Measurements from ENCODE around the gene ERF. TPM values are rescaled to one million over a fixed set of nuclear protein-coding genes. Genes with fewer than 3 reads are reported as not detected.

The ERF gene
- total and polyA plus RNA-seq, 2 of the 8 experiments (the other 6 are each of a cell fraction or from before 2014, with no cell fraction given): 43.7 to 62.7 TPM

GRCh38 chr19:42255766-42256745 is 1.1 kb upstream of the ERF start:
- H3K18ac ChIP-seq (ENCODE audit: extremely low read depth, low read length): peak overlapping the region; percentile 4; the same call in 1 of the 2 replicates
- no peak overlapping the region for H3K27ac ChIP-seq (ENCODE audit: low read depth, low read length)
- H4K20me1 ChIP-seq (replicated peaks in 1 of 2; ENCODE audit: control insufficient read depth in 1 of 2, insufficient read depth in 2 of 2, low read length in 2 of 2): peaks cover 3 to 6% of the 10 kb centered on the region in 2 experiments
- 19% methylated on average over 37 of the region's 38 CpGs; no CpG with 5 or more reads in 1 of the 2 experiments for WGBS, 2 experiments (ENCODE audit: extremely low coverage in 1 of 2, insufficient coverage in 1 of 2, insufficient read length in 1 of 2, insufficient replicate concordance in 2 of 2, low coverage in 1 of 2, low lambda C conversion rate in 2 of 2, missing lambda C conversion rate in 1 of 2)
- no peaks in the 10 kb centered on the region for H3K36me3 ChIP-seq (ENCODE audit: control insufficient read depth in 2 of 4, insufficient read depth in 4 of 4, low read length in 3 of 4)
- no peak overlapping the region; the same call in 1 of the 2 replicates for H4K8ac ChIP-seq (ENCODE audit: extremely low read depth, insufficient read depth, low read length)
- H4K5ac ChIP-seq (ENCODE audit: insufficient read length, low read depth, low read length): peak overlapping the region; percentile 9
- peaks cover 4 to 22% of the 10 kb centered on the region in 2 experiments; a peak in 3 of 4 replicates for H3K79me2 ChIP-seq (ENCODE audit: control insufficient read depth in 1 of 2, insufficient read depth in 2 of 2, low read length in 2 of 2)
- POLR2A ChIA-PET (ENCODE audit: partially characterized antibody): interaction anchor here (0.6 to 2.1 kb wide), 11 partner anchors 9 to 153 kb away, joined by 3 to 14 read pairs (median 4); partner anchors contain the start of gene GSK3A
- H3K23ac ChIP-seq (ENCODE audit: insufficient read length): no peak overlapping the region
- no peak overlapping the region for H2BK120ac ChIP-seq (replicated peaks; ENCODE audit: low read depth, low read length)
- DNase-seq (ENCODE audit: low read depth in 1 of 2, low spot score in 2 of 2): no peak
- no peak overlapping the region for H2BK12ac ChIP-seq (ENCODE audit: low read depth, low read length)
- H2BK5ac ChIP-seq (ENCODE audit: low read depth, low read length): peak overlapping the region; percentile 35; the same call in 1 of the 2 replicates
- H3K4me3 ChIP-seq (ENCODE audit: extremely low read depth in 1 of 4, insufficient read depth in 2 of 4, low read depth in 3 of 4, low read length in 4 of 4): peak overlapping the region; percentile 48 to 99 (median 69)
- H3K56ac ChIP-seq (replicated peaks; ENCODE audit: insufficient read length, low read depth, low read length): no peak overlapping the region
- peaks cover 0 to 3% (median 2%) of the 10 kb centered on the region in 4 experiments; a peak in 2 of 7 replicates for H3K27me3 ChIP-seq (replicated peaks in 1 of 4; ENCODE audit: control insufficient read depth in 3 of 4, extremely low read depth in 1 of 4, insufficient read depth in 3 of 4, low read length in 3 of 4)
- 0 out of 7 replicates have a peak overlapping the region, but pooled peaks of 1 of the 4 experiments have one; percentile 4 for H3K9ac ChIP-seq (replicated peaks in 1 of 4; ENCODE audit: extremely low read depth in 1 of 4, low read depth in 3 of 4, low read length in 3 of 4)
- peak overlapping the region; percentile 31; the same call in 1 of the 2 replicates for H2BK15ac ChIP-seq (ENCODE audit: low read length)
- H2BK20ac ChIP-seq (ENCODE audit: low read length): no peak overlapping the region; the same call in 1 of the 2 replicates
- H3K79me1 ChIP-seq (ENCODE audit: low read depth, low read length): peaks cover 9% of the 10 kb centered on the region
- peak overlapping the region; percentile 87 to 97 for H3K4me2 ChIP-seq (ENCODE audit: insufficient read depth in 1 of 2, low read depth in 2 of 2, low read length in 2 of 2)
- H4K91ac ChIP-seq (replicated peaks; ENCODE audit: insufficient read length, low read length): no peak overlapping the region
- no peak overlapping the region for H2AK5ac ChIP-seq (ENCODE audit: low read depth, low read length)
- no peaks in the 10 kb centered on the region for H3K9me3 ChIP-seq (ENCODE audit: insufficient read depth in 2 of 2, low read depth in 1 of 2, low read length in 1 of 2)
- H3K4me1 ChIP-seq (replicated peaks in 1 of 4; ENCODE audit: control insufficient read depth in 3 of 4, insufficient read depth in 4 of 4, low read length in 3 of 4): peaks cover 7 to 23% (median 16%) of the 10 kb centered on the region in 4 experiments
- TF ChIP-seq YY1 (IDR thresholded peaks at IDR 0.05; ENCODE audit: low read depth, low read length): no peak
- no peak for TF ChIP-seq JUN (IDR thresholded peaks at IDR 0.05; ENCODE audit: low read depth, low read length)
- peak; percentile 35 for TF ChIP-seq RNF2 (IDR thresholded peaks at IDR 0.05; ENCODE audit: borderline replicate concordance, low read depth, low read length, missing control alignments, poor library complexity, severe bottlenecking)
- TF ChIP-seq KDM4A (IDR thresholded peaks at IDR 0.05; ENCODE audit: low read depth, low read length, severe bottlenecking): no peak
- no peak for TF ChIP-seq SUZ12 (IDR thresholded peaks at IDR 0.05; ENCODE audit: low read length)
- no peak overlapping the region for H2AFZ ChIP-seq (ENCODE audit: low read length)
- CTCF ChIA-PET (ENCODE audit: partially characterized antibody): interaction anchor here (0.5 to 9.1 kb wide), 7 partner anchors 9 to 76 kb away, joined by 3 to 75 read pairs (median 5); no protein-coding TSS in a partner anchor
- no peak for FAIRE-seq
- no peak overlapping the region for H3K14ac ChIP-seq (ENCODE audit: insufficient read length)
- peaks cover 13% of the 10 kb centered on the region; the same call in 1 of the 2 replicates for H3K23me2 ChIP-seq (ENCODE audit: low read depth, low read length)
- H3K4ac ChIP-seq (replicated peaks; ENCODE audit: insufficient read length, low read depth, low read length): no peak overlapping the region
